Right cardiac atrium (tissue), 5 donors: ENCODE data around the gene DHRS12. TPM values are rescaled to one million over a fixed set of nuclear protein-coding genes. Genes with fewer than 3 reads are reported as not detected.

Experiments used
- ATAC-seq, 2 donors: fragments of 200-7000 bp; cut with Tn5 transposase; one replicate each; pipeline versions ENCODE4 v1.8.0 to v1.9.1; 2020; ENCODE audit warnings: moderate library complexity in 2 of 2, mild to moderate bottlenecking in 1 of 2
- DNase-seq, 3 donors: peaks; one replicate each; pipeline ENCODE4 v3.0.0-alpha.2; 2020
- H3K27ac ChIP-seq: one replicate; pipeline ENCODE4 v1.5.1; 2013; ENCODE audit warnings: mild to moderate bottlenecking, low read length, control low read depth, moderate library complexity
- H3K27me3 ChIP-seq: one replicate; pipeline ENCODE4 v1.6.1; 2013; ENCODE audit not compliant: control insufficient read depth, insufficient read depth
- H3K4me1 ChIP-seq: one replicate; pipeline ENCODE4 v1.6.1; 2013; ENCODE audit warnings: low read length; ENCODE audit not compliant: control insufficient read depth, insufficient read depth
- H3K4me3 ChIP-seq: one replicate; pipeline ENCODE4 v1.5.1; 2013; ENCODE audit warnings: low read length, control low read depth
- H3K9me3 ChIP-seq: one replicate; pipeline ENCODE4 v1.6.1; 2013; ENCODE audit warnings: low read length; ENCODE audit not compliant: control insufficient read depth
- WGBS: extraction: QIAGEN DNeasy Blood & Tissue Kit; methylation state at CpG from one replicate; pipeline ENCODE4 v1.1.7; 2013; 5-methylcytosine and 5-hydroxymethylcytosine counted together
- intact Hi-C, 4 donors: fragments of 100-400 bp; cut with DNase I; formaldehyde crosslinking; loops; one replicate each; pipeline versions ENCODE4 v1.11.0 to v1.14.0; 2022 to 2023
- polyA plus RNA-seq: library from polyadenylated mRNA; stranded (reverse); fragments of 200-250 nt; gene quantifications from one replicate; pipeline ENCODE4 v1.2.3, GENCODE V29; 2013
- total RNA-seq, 4 donors: library from RNA; stranded (reverse); fragmentation: NEBNext Ultra II Directional; extraction: Animal tissue kit (Norgen Biotek cat#: 25700); gene quantifications; one replicate each; pipeline ENCODE4 v1.2.1, GENCODE V29; 2021
- donor health status: healthy with polysubstance abuse.
- donor health status: DM: no; HTN: yes; CAD: no.
- donor health status: DM: no; HTN: no; CAD: no.
- donor health status: DM: no; HTN: yes; CAD: no; lungs with severe emphysema.
- donor health status: DM: yes; HTN: yes; CAD: no.

DHRS12 gene
- total and polyA plus RNA-seq, 5 donors, result 11.1 to 16.5 (median 13.0) TPM

- peak in 1 of 2 donors; percentile 36 for ATAC-seq
- H3K27ac ChIP-seq, result peak overlapping the region; percentile 15
- no peak overlapping the region for H3K4me3 ChIP-seq
- no peaks in the 10 kb centered on the region for H3K27me3 ChIP-seq
- intact Hi-C loops, result no loop called here
- H3K4me1 ChIP-seq, result peaks cover 1% of the 10 kb centered on the region
- no peak for DNase-seq
- H3K9me3 ChIP-seq, result no peaks in the 10 kb centered on the region
- WGBS, result 66% methylated on average over 10 of the region's 10 CpGs
These were observed 36.0 kb upstream of the DHRS12 start for GRCh38 chr13:51839711-51840540.

GRCh38 chr13:51838240-51838846 is 34.4 kb upstream of the DHRS12 start:
- Histone ChIP-seq H3K27ac (no peak overlapping the region), H3K4me3 (no peak overlapping the region), H3K9me3 (no peaks in the 10 kb centered on the region), H3K27me3 (no peaks in the 10 kb centered on the region), H3K4me1 (peaks cover 2% of the 10 kb centered on the region)
- WGBS, result 88% methylated on average over 8 of the region's 8 CpGs
- intact Hi-C loops, result no loop called here
- DNase-seq, result no peak
- ATAC-seq, result no peak

- Histone ChIP-seq H3K4me3 (no peak overlapping the region), H3K27ac (no peak overlapping the region), H3K9me3 (no peaks in the 10 kb centered on the region), H3K4me1 (peaks cover 2% of the 10 kb centered on the region), H3K27me3 (no peaks in the 10 kb centered on the region)
- intact Hi-C loops, result no loop called here
- ATAC-seq (no peak), DNase-seq (no peak)
- WGBS, result 91% methylated on average over 3 of the region's 3 CpGs
These were observed 33.1 kb upstream of the DHRS12 start for GRCh38 chr13:51837016-51837415.

GRCh38 chr13:51834581-51835171 is 30.7 kb upstream of the DHRS12 start:
- WGBS, result 44% methylated on average over 7 of the region's 7 CpGs
- DNase-seq (no peak), ATAC-seq (no peak)
- no peak overlapping the region for H3K27ac ChIP-seq
- no peak overlapping the region for H3K4me3 ChIP-seq
- no peaks in the 10 kb centered on the region for H3K9me3 ChIP-seq
- intact Hi-C loops, result no loop called here
- no peaks in the 10 kb centered on the region for H3K27me3 ChIP-seq
- H3K4me1 ChIP-seq, result peaks cover 2% of the 10 kb centered on the region

GRCh38 chr13:51833980-51834379 is 30.0 kb upstream of the DHRS12 start:
- ATAC-seq (no peak), DNase-seq (no peak)
- no peak overlapping the region for H3K4me3 ChIP-seq
- no peaks in the 10 kb centered on the region for H3K9me3 ChIP-seq
- H3K27ac ChIP-seq, result no peak overlapping the region
- H3K27me3 ChIP-seq, result no peaks in the 10 kb centered on the region
- WGBS, result 83% methylated on average over 10 of the region's 10 CpGs
- peaks cover 2% of the 10 kb centered on the region for H3K4me1 ChIP-seq
- intact Hi-C loops, result loop anchor here in 1 of 4 donors (2.0 kb wide), 1 partner anchor 17 kb away; no protein-coding TSS in a partner anchor

GRCh38 chr13:51832471-51833152 is 28.6 kb upstream of the DHRS12 start:
- intact Hi-C loops, result loop anchor here in 1 of 4 donors (2.0 kb wide), 1 partner anchor 16 kb away; no protein-coding TSS in a partner anchor
- H3K4me3 ChIP-seq, result no peak overlapping the region
- WGBS, result 65% methylated on average over 6 of the region's 6 CpGs
- DNase-seq (peak in 1 of 3 donors; percentile 44), ATAC-seq (peak; percentile 82 to 88)
- H3K4me1 ChIP-seq, result peaks cover 2% of the 10 kb centered on the region
- H3K27ac ChIP-seq, result no peak overlapping the region
- H3K27me3 ChIP-seq, result no peaks in the 10 kb centered on the region
- no peaks in the 10 kb centered on the region for H3K9me3 ChIP-seq

GRCh38 chr13:51831519-51831918 is 27.6 kb upstream of the DHRS12 start:
- H3K27ac ChIP-seq, result no peak overlapping the region
- H3K4me1 ChIP-seq, result peaks cover 4% of the 10 kb centered on the region
- no peak for DNase-seq
- H3K9me3 ChIP-seq, result no peaks in the 10 kb centered on the region
- H3K4me3 ChIP-seq, result no peak overlapping the region
- WGBS, result 95% methylated on average over 5 of the region's 5 CpGs
- ATAC-seq, result no peak
- intact Hi-C loops, result no loop called here
- H3K27me3 ChIP-seq, result no peaks in the 10 kb centered on the region

- Histone ChIP-seq H3K27ac (no peak overlapping the region), H3K27me3 (no peaks in the 10 kb centered on the region), H3K9me3 (no peaks in the 10 kb centered on the region), H3K4me1 (peaks cover 6% of the 10 kb centered on the region), H3K4me3 (no peak overlapping the region)
- DNase-seq (no peak), ATAC-seq (no peak)
- intact Hi-C loops, result no loop called here
- WGBS, result 83% methylated on average over 2 of the region's 2 CpGs
These were observed 25.6 kb upstream of the DHRS12 start for GRCh38 chr13:51829568-51829899.

- DNase-seq (no peak), ATAC-seq (no peak)
- Histone ChIP-seq H3K4me3 (no peak overlapping the region), H3K4me1 (peaks cover 4% of the 10 kb centered on the region), H3K27me3 (no peaks in the 10 kb centered on the region), H3K9me3 (no peaks in the 10 kb centered on the region), H3K27ac (no peak overlapping the region)
- 91% methylated on average over 8 of the region's 8 CpGs for WGBS
- intact Hi-C loops, result no loop called here
These were observed 25.0 kb upstream of the DHRS12 start for GRCh38 chr13:51828730-51829567.

GRCh38 chr13:51827254-51827653 is 23.3 kb upstream of the DHRS12 start:
- Histone ChIP-seq H3K4me3 (no peak overlapping the region), H3K27ac (peak overlapping the region; percentile 73), H3K27me3 (no peaks in the 10 kb centered on the region), H3K4me1 (peaks cover 4% of the 10 kb centered on the region), H3K9me3 (no peaks in the 10 kb centered on the region)
- 50% methylated on average over 4 of the region's 4 CpGs for WGBS
- no peak for ATAC-seq
- intact Hi-C loops, result no loop called here
- no peak for DNase-seq
